GM21423 (cell line): ENCODE data around the gene CPT1C.
"Not testable (repeated sequence)": the region's sequence is repeated elsewhere in the genome, so short reads cannot be mapped to it uniquely, and the experiment has no call there.

ENCODE experiments used
- ATAC-seq: cut with Tn5 transposase; IDR thresholded peaks from one replicate; pipeline ENCODE4 v1.9.1; 2021; ENCODE audit warnings: mild to moderate bottlenecking, moderate library complexity; ENCODE audit not compliant: unreplicated experiment

The CPT1C gene

DNA sequence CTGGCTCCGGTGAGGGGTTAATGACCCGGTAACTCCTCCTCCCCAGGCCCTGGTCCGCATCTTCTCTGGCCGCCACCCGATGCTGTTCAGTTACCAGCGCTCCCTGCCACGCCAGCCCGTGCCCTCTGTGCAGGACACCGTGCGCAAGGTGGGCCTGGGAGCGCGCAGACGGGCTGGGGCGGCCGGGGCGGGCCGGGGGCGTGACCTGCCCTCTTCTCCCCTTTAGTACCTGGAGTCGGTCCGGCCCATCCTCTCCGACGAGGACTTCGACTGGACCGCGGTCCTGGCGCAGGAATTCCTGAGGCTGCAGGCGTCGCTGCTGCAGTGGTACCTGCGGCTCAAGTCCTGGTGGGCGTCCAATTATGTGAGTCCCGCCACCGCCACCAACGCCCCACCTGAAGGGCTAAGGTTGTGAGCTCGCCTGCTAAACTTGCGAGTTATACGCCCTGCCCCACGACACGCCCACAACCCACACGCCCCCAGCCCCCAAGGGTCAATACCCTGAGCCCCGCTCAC, 10.4 kb downstream of the CPT1C start:
- ATAC-seq: no peak

DNA sequence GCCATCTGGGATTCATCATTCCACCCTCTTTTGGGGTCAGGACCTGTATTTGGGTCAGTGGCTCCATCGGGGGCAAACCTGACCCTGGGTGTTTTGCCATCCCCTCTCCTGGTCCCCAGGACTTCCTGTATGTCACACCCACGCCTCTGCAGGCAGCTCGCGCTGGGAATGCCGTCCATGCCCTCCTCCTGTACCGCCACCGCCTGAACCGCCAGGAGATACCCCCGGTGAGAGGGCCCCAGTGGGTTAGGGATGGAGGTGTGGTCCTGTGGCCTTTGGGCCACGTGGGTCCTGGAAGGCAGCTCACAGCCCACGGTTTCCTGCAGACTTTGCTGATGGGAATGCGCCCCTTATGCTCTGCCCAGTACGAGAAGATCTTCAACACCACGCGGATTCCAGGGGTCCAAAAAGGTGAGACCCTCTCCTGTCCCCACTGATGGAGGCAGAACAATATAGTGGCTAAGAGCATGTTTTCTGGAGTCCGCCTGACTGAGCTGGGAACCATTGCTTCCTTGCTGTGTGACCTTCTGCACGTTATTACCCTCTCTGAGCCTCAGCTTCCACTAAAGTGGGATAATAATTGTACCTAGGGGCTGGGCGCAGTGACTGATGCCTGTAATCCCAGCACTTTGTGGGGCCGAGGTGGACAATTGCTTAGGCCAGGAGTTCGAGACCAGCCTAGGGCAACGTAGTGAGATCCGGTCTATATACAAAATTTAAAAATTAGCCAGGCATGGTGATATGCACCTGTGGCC, 14.1 kb downstream of the CPT1C start:
- no peak for ATAC-seq

DNA sequence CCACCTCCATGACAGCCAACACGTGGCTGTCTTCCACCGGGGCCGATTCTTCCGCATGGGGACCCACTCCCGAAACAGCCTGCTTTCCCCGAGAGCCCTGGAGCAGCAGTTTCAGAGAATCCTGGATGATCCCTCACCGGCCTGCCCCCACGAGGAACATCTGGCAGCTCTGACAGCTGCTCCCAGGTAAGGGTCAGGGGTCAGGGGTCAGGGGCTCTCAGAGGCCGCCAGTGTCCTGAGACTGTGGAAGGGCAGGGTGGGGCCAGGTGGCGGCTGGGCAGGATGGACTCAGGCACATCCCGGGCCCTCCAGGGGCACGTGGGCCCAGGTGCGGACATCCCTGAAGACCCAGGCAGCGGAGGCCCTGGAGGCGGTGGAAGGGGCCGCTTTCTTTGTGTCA, 15.0 kb downstream of the CPT1C start:
- no peak for ATAC-seq

DNA sequence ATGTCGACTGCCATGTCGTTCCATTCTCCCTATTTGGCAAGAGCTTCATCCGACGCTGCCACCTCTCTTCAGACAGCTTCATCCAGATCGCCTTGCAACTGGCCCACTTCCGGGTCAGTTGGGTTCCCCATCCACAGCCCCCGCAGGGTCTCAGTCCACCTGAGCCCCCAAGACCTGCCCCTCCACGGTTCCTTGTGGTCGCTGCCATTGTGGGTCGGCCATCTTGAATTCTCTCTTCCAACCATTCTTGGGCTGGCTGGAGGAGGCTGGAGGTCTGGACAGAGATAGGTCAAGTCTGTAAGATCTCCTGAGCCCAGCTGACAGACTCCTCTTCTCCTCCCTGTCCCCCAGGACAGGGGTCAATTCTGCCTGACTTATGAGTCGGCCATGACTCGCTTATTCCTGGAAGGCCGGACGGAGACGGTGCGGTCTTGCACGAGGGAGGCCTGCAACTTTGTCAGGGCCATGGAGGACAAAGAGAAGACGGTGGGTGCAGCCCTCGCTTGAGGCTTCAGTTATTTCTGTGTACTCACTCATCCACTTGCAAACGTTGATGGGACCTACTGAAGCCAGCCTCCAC, 19.5 kb downstream of the CPT1C start:
- ATAC-seq: no peak

DNA sequence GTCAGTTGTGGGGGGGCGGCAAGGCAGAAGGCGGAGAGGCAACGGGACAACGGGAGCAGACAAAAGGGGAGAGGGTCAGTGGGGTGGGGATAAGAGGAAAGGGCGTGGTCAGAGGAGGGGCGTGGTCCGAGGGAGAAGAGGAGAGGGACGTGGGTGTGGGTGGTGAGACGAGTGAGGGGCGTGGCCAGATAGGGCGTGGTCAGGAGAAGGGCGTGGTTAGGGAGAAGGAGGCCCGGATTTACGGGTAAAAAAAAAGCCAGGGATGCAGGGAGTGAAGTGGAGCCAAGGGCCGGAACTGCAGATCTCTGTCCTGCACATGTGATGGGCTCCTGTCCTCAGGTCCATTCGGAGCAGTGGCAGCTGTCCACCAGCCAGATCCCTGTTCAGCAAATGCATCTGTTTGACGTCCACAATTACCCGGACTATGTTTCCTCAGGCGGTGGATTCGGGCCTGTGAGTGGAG, 21.5 kb downstream of the CPT1C start:
- no peak for ATAC-seq

DNA sequence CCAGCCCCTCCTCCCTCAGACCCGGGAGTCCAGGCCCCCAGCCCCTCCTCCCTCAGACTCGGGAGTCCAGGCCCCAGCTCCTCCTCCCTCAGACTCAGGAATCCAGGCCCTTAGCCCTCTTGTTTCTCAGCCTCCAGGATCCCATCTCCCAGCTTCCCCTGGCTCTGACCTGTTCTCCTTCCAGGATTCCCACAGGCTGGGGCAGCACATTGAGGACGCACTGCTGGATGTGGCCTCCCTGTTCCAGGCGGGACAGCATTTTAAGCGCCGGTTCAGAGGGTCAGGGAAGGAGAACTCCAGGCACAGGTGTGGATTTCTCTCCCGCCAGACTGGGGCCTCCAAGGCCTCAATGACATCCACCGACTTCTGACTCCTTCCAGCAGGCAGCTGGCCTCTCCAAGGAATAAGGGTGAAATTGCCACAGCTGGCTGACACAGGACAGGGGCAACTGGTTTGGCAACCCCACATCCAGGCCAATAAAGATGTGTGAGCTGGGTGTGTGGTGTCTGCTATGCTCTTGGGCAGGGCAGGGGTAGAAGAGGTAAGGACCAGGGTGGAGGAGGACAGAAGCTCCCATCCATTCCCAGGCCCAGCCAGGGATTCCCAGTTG, 22.4 kb downstream of the CPT1C start:
- ATAC-seq: no peak

DNA sequence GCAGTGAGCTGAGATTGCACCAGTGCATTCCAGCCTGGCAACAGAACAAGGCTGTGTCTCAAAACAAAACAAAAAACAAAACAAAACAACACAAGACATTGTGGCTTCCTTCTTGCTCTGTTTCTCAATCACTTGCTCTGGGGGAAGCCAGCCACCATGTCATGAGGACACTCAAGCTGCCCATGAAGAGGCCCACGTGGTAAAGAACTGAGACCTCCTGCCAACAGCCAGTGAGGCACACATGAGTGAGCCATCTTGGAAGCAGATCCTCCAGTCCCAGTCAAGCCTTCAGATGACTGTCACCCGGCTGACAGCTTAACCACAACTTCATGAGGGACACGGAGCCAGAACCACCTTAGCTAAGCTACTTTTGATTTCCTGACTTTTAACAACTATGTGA, 25.2 kb downstream of the CPT1C start:
- ATAC-seq: no peak

DNA sequence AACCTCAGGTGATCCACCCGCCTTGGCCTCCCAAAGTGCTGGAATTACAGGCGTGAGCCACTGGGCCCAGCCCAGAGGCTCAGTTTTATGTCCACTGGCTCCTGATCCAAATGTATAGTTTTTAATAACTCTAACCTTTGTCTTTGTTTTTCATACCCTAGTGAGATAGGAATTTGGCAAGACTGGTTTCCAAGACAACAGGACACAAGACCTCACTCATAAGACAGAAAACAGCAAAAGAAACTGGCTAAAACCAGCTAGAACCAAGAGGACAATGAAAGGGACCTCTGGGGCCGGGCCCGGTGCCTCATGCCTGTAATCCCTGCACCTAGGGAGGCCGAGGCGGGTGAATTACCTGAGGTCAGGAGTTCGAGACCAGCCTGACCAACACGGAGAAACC, 27.6 kb downstream of the CPT1C start:
- ATAC-seq: no peak

DNA sequence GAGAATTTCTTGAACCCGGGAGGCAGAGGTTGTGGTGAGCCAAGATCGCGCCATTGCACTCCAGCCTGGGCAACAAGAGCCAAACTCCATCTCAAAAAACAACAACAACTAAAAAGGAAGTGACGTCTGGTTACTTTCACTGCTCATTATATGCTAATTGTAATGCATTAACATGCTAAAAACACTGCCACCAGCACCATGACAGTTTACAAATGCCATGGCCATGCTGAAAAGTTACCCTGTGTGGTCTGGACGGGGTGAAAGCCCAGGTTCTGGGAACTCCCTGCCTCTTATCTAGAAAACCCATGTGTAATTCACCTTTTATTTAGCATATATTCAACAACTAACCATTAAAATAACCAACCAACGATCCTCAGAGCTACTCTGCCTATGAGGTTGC, 28.1 kb downstream of the CPT1C start:
- ATAC-seq: no peak

DNA sequence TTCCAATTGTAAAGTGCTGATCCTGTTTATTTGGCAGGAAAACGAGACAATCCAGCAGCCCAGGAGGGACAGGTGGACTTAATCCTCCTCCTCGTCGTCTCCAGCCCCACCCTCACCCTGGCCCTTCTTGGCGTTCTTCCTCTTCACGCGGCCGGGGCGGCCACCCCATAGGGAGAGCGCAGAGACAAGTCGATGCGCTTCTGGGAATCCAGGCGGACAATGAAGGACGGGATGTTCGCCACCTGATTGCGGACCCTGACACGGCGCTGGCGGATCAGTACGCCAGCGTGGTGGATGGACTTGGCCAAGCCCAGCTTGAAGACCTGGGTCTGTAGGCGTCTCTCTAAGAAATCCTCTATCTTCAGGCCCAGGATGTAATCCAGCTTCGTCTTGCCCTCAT, 28.5 kb downstream of the CPT1C start:
- ATAC-seq: not testable (repeated sequence)

DNA sequence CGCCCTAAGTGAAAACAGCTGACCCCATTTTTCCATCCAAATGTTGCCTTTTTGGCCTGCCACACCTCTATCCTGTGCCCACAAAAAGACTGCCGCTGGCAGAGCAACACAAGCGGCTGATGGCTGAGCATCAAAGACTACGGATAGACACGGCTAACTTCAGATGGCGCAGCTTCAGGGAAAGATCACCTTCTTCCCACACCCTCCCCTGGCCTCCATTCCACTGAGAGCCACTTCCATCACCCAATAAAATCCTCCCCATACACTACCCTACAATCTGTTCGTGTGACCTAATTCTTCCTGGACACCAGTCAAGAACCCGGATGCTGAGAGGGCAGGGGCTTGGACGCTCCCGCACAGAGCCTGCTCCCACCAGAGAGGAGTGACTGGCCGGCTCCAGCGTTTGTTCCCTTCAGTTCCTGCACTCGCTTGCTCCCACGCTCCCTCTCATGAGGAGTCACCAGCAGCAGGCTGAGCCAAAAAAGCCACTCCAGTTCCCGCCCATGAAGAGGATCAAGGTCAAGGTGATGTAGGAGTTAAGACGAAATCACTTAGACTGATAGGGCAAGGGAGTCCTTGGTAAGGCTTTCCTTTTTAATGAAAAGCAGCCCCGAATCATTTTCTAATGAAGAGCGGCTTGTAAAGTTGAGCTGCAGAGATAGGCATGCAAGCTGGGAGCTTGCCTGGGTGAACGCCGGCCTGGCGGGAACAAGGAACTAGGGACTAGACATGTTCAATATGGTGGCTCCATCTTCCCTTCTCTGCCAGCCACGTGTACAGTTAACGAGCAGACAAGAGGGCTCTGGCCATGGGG, 36.5 kb downstream of the CPT1C start:
- no peak for ATAC-seq

DNA sequence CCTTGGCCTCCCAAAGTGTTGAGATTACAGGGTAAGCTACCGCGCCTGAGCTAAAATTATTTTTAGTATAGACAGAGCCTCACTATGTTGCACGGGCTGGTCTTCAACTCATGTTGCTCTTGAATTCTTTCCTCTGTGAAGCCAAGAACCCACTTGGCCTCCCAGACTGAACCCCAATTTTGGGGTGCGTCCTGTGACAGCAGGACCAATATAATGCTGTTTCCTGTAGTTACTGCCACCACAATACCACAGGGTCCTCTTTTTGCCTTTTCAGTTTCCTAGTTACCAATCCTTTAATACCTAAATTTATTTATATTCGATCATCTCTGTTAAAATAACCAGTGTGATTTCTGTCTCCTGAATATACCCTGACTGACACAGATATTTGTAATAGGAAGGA, 39.2 kb downstream of the CPT1C start:
- ATAC-seq: no peak

DNA sequence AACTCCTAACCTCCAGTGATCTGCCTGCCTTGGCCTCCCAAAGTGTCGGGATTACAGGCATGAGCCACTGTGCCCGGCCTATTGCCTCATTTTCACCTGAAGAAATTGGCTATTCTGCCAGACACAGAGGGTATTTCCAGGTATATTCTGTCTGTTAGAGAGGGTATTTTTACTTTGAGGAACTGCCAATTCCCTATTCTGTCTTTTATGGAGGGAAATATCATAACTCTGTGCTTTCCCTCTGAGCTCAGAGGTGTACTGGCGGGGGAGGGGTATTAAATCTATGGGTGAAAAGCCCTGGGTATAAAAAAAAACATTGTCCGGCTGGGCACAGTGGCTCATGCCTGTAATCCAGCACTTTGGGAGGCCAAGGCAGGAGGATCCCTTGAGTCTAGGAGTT, 47.4 kb downstream of the CPT1C start:
- ATAC-seq: no peak

DNA sequence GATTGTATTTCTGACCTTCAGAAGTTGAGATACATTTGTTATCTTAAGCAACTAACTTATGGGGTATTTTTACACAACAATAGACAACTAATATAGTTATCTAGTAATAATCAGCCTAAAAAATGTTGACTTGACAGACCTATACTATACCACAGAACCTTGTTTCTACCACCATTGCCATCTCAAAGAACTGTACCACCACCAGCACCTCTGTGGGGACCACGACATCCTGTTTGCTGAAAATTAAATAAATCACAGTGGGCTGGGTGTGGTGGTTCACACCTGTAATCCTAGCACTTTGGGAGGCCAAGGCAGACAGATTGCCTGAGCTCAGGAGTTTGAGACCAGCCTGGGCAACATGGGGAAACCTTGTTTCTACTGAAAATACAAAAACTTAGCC, 48.2 kb downstream of the CPT1C start:
- ATAC-seq: no peak

DNA sequence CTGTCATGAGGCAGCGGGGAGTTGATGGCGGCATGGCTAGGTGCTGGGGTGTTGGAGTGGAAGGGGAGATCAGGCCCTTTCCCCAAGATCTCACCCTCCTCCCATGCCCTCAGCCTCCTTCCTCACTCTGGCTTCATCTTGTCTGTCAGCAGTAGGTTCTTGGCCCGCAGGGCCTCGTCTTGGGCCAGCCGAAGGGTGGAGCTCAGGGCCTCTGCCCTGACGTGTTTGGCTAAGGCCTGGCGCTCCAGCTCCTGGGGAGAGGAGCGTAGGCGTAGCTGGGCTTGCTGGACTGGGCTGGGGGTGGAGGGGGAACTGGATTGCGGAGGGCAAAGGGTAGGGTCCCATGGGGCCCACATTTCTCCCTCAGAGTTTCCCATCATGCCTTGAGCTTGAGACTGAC, 49.0 kb downstream of the CPT1C start:
- no peak for ATAC-seq

DNA sequence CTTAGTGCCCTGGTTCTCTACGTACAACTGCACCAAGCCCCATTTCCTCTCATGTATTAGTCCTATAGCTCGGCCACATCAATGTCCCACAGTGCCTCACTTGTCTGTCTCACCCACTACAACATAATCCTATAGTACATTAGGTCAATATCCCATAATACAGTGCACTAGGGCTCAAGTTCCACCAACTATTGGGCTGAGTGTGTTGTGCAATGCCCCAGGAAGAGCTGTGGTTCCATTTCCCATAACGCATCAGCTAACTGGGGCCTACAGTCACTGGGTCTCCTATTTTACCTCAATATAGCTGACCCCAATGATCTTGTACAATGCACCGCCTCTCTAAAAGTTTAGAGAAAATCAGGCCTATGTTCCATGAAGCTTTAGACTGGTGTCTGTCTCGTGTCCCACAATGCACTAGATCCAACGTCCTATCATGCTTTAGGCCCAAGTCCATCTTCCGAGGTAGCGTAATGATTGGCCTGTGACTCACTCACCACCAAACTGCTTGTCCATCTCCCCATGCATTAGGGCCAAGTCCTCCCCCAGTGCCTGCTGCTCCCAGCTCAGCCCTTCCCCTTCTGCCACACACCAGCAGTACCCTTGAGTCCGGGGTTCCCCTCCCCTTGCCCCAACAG, 50.4 kb downstream of the CPT1C start:
- ATAC-seq: no peak

DNA sequence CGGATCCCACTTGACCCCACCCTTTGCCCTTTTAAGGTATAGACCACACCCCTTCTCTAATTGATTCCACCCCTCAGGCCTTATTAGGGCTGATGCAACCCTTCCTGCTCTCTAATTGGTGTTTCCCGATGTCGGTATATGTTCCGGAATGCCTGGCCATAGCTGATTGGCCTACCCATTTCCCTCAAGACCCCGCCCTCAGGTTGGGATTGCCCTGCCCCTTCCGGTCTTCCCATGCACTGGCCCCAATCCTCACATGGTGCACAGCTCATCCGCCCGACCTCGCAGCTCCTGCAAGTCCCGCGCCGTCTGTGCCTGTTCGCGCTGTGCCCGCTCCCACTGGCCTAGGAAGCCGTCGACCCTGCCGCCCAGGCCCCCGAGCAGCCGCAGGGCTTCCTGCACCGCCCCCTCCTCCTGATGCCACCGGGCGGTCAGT, 54.0 kb downstream of the CPT1C start:
- no peak for ATAC-seq

DNA sequence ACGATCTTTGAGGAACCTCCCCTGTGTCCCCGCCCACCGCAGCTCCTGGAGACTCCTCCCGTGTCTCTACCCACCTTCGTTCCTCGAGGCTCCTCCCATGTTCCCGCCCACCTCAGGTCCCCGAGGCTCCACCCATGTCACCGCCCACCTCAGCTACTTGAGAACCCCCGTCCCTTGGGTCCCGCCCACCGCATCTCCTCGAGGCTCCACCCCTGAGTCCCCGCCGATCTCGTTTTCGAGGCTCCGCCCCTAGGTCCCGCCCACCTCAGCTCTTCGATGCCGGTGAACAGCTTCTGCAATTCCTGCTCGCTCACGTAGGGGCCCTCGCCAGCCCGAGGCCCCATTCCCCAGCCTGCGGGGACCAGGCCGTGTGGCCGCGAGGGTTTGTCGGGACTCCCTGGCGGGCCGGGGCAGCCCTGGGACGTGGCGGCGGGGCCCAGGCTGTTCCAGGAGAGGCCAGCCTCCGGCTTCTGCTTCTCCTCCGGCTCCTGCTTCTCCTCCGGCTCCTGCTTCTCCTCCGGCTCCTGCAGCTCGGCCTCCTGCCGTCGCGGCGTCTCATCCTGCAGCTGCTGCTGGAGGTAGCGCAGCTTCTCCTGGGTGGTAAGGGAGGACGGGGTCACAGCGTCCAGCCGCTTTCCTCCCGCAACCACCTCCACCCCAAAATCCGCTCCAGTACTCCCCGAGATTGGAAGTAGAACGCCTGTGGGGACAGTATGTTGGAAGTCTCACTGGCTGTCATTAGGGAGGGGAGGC, 55.5 kb downstream of the CPT1C start:
- ATAC-seq: no peak

DNA sequence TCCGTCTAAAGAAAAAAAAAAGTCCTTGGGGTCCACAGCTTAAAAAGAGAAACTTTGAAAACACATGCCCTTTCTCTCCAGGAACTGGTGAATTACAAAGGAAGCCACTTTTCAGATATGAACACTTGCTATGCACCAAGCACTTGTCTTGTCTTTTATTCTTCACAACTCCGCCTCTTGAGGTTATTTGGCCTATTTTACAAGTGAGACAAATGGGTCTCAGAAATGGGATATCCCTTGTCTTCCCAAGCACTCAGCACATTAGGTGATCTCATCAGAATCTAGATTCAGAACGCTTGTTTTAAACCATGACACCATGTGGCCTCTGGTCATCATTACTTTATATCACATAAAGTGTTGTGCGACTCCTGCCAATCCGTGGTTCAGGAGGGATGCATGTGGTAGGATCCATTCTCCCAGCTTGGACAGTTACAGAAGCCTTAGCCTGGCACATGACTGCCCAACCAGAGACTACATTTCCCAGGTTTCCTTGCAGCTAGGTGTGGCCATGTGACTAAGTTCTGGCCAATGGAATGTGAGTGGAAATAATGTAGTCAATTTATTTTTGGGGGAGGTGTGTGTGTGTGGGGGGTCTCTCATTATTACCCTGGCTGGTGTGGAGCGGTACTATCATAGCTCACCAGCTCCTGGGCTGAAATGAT, 58.3 kb downstream of the CPT1C start:
- ATAC-seq: no peak

DNA sequence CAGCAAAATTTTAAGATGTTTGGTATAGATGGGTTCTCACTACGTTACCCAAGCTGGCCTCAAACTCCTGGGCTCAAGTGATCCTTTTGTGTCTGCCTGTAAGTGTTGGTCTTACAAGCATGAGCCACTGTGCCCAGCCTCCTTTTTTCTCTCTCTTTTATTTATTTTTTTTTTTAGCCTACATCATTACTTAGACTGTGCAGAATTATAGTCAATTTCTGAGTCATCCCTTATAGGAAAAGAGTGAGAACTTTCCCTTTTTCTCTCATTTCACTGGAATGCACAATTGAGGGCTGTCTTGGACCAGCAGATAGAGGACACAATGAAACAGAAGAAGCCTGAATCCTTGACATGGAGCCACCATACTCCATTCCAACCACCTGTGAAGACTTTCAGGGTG, 58.9 kb downstream of the CPT1C start:
- ATAC-seq: no peak
